IPS-15b (cell line): Measurements from ENCODE around the gene EIF3L.

Experiments
- H3K27me3 ChIP-seq: one replicate; pipeline ENCODE4 v1.6.1; 2013; ENCODE audit warnings: low read length; ENCODE audit not compliant: control insufficient read depth, insufficient read depth
- H3K36me3 ChIP-seq: one replicate; pipeline ENCODE4 v1.6.1; 2013; ENCODE audit warnings: low read length; ENCODE audit not compliant: control insufficient read depth, insufficient read depth
- H3K4me1 ChIP-seq: one replicate; pipeline ENCODE4 v1.6.1; 2013; ENCODE audit warnings: mild to moderate bottlenecking, low read length; ENCODE audit not compliant: control insufficient read depth, insufficient read depth
- H3K4me3 ChIP-seq: one replicate; pipeline ENCODE4 v1.5.1; 2013; ENCODE audit warnings: low read depth, low read length
- H3K9ac ChIP-seq: one replicate; pipeline ENCODE4 v1.6.1; 2013; ENCODE audit warnings: low read depth, mild to moderate bottlenecking, low read length
- H3K9me3 ChIP-seq: one replicate; pipeline ENCODE4 v1.6.1; 2013; ENCODE audit warnings: mild to moderate bottlenecking, low read length; ENCODE audit not compliant: control insufficient read depth, insufficient read depth

Gene EIF3L

GRCh38 chr22:37807410-37808293 is 41.6 kb upstream of the EIF3L start, which contains the start of gene GCAT:
TSS of gene GCAT (plus strand) at chr22:37807934. CDS start at chr22:37807968, 34 bp downstream.
- Histone ChIP-seq H3K36me3 (no peaks in the 10 kb centered on the region), H3K9me3 (no peaks in the 10 kb centered on the region), H3K27me3 (peaks cover 43% of the 10 kb centered on the region), H3K4me3 (peak within 1 kb of the TSS; percentile 92), H3K9ac (peak within 1 kb of the TSS; percentile 76), H3K4me1 (no peaks in the 10 kb centered on the region)

DNA sequence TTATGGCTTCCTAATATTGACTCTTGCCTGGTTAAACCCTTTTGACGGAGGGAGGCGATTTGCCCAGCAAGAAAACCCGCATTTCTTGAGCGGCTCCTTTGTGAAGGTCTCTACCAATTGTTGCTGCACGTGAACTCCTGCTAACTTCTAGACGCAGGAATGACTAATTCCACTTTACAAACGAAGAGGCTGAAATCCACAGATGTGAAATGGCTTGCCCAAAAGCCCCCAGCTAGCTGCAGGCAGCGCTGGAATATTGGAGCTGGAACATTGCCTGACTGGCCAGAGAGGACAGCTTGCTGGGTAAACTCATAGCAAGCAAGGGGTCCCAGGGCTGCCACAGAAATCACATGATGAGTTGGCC is 40.9 kb upstream of the EIF3L start:
- Histone ChIP-seq H3K4me3 (peak overlapping the region; percentile 92), H3K9me3 (no peaks in the 10 kb centered on the region), H3K36me3 (peaks cover 2% of the 10 kb centered on the region), H3K27me3 (peaks cover 42% of the 10 kb centered on the region), H3K9ac (peak overlapping the region; percentile 76), H3K4me1 (no peaks in the 10 kb centered on the region)

- Histone ChIP-seq H3K9me3 (no peaks in the 10 kb centered on the region), H3K36me3 (peaks cover 2% of the 10 kb centered on the region), H3K4me3 (no peak overlapping the region), H3K9ac (no peak overlapping the region), H3K27me3 (peaks cover 29% of the 10 kb centered on the region), H3K4me1 (no peaks in the 10 kb centered on the region)
Measured at GRCh38 chr22:37809672-37810333, 39.4 kb upstream of the EIF3L start.

DNA sequence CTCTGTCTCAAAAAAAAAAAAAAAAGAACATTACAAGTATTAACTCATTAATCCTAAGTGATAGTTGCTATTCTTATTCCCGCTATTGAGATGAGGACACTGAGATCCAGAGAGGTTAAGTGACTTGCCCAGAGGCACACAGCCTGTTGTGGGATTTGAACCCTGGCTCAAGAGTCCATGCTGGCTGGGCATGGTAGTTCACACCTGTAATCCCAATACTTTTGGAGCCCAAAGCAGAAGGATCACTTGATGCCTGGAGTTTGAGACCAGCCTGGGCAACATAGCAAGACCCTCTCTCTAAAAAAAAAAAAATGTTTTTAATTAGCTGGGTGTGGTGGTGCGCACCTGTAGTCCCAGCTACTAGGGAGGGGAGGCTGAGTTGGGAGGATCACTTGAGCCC is 37.4 kb upstream of the EIF3L start:
- no peaks in the 10 kb centered on the region for H3K4me1 ChIP-seq
- H3K9me3 ChIP-seq: no peaks in the 10 kb centered on the region
- no peak overlapping the region for H3K4me3 ChIP-seq
- H3K36me3 ChIP-seq: peaks cover 11% of the 10 kb centered on the region
- no peak overlapping the region for H3K9ac ChIP-seq
- H3K27me3 ChIP-seq: peaks cover 13% of the 10 kb centered on the region

- Histone ChIP-seq H3K36me3 (peaks cover 11% of the 10 kb centered on the region), H3K9me3 (no peaks in the 10 kb centered on the region), H3K4me3 (no peak overlapping the region), H3K4me1 (no peaks in the 10 kb centered on the region), H3K27me3 (peaks cover 12% of the 10 kb centered on the region), H3K9ac (no peak overlapping the region)
Measured at GRCh38 chr22:37812869-37813678, 36.1 kb upstream of the EIF3L start.

- Histone ChIP-seq H3K9me3 (no peaks in the 10 kb centered on the region), H3K27me3 (peaks cover 14% of the 10 kb centered on the region), H3K9ac (no peak overlapping the region), H3K4me1 (no peaks in the 10 kb centered on the region), H3K36me3 (peaks cover 11% of the 10 kb centered on the region), H3K4me3 (no peak overlapping the region)
Measured at GRCh38 chr22:37815593-37815992, 33.6 kb upstream of the EIF3L start.

GRCh38 chr22:37816543-37817180 is 32.6 kb upstream of the EIF3L start:
- Histone ChIP-seq H3K9me3 (no peaks in the 10 kb centered on the region), H3K9ac (no peak overlapping the region), H3K4me1 (no peaks in the 10 kb centered on the region), H3K36me3 (peaks cover 11% of the 10 kb centered on the region), H3K4me3 (no peak overlapping the region), H3K27me3 (peaks cover 14% of the 10 kb centered on the region)

DNA sequence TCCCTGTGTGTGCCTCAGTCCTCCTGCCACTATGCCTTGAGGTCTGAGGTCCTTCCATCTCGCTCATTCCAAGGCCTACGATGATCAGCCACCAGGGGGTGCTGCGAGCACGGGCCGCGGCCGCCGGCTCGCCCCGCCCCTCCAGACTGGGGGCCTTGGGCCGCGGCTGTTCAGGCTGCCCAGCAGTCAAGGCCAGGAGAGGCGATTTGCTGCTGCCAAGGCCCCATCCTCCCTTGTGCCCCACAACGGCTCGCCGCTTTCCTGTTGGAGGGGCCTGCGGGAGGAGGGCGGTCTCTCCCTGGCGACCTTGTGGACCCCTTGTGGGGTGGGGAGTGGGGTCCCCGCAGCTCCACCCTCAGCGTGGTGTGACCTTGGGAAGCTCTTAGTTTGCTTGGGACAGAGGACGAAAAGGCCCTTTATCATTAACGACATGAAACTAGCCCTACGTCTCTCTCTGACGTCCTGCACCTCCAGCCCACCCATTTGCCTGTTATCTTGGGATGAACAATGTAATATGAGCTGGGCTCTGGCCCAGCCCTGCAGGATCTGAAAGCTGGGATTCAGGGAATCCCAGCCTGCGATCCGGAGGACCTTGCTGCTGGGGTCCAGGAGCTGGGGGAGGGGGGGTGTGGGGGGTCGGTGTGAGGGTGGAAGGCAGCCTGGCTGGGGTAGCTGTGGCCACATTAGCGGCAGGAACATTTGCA is 31.4 kb upstream of the EIF3L start:
- peak overlapping the region; percentile 32 for H3K9ac ChIP-seq
- peaks cover 19% of the 10 kb centered on the region for H3K27me3 ChIP-seq
- H3K9me3 ChIP-seq: no peaks in the 10 kb centered on the region
- peaks cover 11% of the 10 kb centered on the region for H3K36me3 ChIP-seq
- H3K4me1 ChIP-seq: peaks cover 3% of the 10 kb centered on the region
- peak overlapping the region; percentile 47 for H3K4me3 ChIP-seq

- no peaks in the 10 kb centered on the region for H3K9me3 ChIP-seq
- H3K4me1 ChIP-seq: peaks cover 3% of the 10 kb centered on the region
- H3K27me3 ChIP-seq: peaks cover 26% of the 10 kb centered on the region
- H3K36me3 ChIP-seq: peaks cover 9% of the 10 kb centered on the region
- H3K4me3 ChIP-seq: peak overlapping the region; percentile 47
- H3K9ac ChIP-seq: peak overlapping the region; percentile 79
Measured at GRCh38 chr22:37818409-37819104, 30.7 kb upstream of the EIF3L start.

DNA sequence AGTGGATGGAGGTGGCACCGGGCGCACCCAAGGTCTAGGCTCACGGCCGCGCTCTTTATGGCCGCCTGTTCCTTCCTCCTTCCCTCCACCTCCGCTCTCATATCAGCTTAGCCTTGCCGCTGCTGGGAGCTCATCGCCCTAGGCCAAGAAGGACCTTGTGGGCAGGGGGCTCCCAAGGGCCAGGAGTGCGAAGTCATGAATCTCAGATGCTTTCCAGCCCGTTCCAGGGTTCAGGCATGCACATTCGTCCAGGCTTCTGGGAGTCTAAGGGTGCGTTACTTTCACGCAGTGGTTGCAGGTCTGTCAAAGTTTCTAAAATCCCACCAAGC is 30.1 kb upstream of the EIF3L start:
- Histone ChIP-seq H3K4me3 (peak overlapping the region; percentile 47), H3K9ac (peak overlapping the region; percentile 79), H3K27me3 (peaks cover 29% of the 10 kb centered on the region)

More for the DNA sequence above, 30.1 kb upstream of the EIF3L start:
- peaks cover 9% of the 10 kb centered on the region for H3K36me3 ChIP-seq
- H3K4me1 ChIP-seq: peaks cover 4% of the 10 kb centered on the region
- no peaks in the 10 kb centered on the region for H3K9me3 ChIP-seq
